KG1 (cell line): ENCODE data around the gene NANOS2.
"Not testable (repeated sequence)": the region's sequence is repeated elsewhere in the genome, so short reads cannot be mapped to it uniquely, and the experiment has no call there.

Experiments used
- DNase-seq: peaks from one replicate; lab custom pipeline; 2025; lab: John Stamatoyannopoulos, UW

NANOS2 gene

DNA sequence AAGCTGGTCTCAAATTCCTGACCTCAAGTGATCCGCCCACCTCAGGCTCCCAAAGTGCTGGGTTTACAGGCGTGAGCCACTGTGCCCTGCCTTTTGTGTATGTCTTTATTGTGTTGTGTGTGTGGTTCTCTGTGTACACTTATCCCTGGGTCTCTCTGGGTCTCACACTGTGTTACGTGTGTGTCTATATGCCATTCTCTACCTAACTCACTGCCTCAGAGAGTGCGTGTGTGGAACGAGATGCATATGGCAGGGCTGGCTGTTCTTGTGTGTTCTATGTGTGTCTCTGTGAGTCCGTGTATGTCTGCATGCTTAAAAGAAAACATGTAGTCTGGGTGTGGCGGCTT lies 40.0 kb downstream of the NANOS2 start:
- DNase-seq = no peak

DNA sequence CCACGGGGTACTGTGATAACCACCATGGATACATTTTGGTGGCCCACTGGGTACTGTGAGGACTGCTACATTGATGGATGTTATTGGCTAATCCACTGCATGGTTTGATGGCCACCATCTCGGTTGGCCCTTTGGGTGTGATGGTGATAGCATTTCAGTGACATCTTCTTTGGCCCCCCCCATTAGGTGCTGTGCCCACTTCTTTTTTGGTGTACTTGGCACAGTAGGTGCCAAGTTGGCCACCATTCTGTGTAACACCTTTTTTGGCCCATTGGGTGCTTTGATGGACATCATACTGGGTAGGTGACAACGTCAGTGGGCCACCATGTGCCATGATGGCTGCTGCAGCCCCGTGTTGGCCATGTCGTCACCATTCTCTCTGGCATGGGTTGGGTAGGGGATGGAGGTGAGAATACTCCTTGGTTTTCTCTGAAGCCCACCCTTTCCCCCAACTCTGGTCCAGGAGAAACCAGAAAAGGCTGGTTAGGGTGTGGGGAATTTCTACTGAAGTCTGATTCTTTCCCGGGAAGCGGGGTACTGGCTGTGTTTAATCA lies 41.3 kb downstream of the NANOS2 start:
- no peak for DNase-seq

DNA sequence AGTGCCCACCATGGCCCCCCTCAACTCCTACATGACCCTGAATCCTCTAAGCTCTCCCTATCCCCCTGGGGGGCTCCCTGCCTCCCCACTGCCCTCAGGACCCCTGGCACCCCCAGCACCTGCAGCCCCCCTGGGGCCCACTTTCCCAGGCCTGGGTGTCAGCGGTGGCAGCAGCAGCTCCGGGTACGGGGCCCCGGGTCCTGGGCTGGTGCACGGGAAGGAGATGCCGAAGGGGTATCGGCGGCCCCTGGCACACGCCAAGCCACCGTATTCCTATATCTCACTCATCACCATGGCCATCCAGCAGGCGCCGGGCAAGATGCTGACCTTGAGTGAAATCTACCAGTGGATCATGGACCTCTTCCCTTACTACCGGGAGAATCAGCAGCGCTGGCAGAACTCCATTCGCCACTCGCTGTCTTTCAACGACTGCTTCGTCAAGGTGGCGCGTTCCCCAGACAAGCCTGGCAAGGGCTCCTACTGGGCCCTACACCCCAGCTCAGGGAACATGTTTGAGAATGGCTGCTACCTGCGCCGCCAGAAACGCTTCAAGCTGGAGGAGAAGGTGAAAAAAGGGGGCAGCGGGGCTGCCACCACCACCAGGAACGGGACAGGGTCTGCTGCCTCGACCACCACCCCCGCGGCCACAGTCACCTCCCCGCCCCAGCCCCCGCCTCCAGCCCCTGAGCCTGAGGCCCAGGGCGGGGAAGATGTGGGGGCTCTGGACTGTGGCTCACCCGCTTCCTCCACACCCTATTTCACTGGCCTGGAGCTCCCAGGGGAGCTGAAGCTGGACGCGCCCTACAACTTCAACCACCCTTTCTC lies 42.3 kb downstream of the NANOS2 start:
- DNase-seq = no peak

GRCh38 chr19:45870798-45871197 lies 43.8 kb downstream of the NANOS2 start:
- no peak for DNase-seq

DNA sequence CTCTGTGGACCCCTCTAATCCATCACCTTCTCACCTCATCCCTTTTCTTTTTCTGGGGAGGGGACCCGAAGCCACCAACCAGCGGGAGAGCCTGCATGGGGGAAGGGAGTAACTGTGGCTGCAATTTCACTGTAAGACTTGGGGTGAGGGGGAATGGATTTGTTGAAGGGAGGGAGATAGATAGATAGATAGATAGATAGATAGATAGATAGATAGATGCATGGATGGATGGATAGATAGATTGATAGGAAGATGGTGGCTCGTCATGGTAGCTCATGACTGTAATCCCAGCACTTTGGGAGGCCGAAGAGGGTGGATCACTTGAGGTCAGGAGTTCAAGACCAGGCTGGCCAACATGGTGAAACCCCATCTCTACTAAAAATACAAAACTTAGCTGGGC lies 47.3 kb downstream of the NANOS2 start:
- DNase-seq = not testable (repeated sequence)

- no peak for DNase-seq
Observed at GRCh38 chr19:45866400-45867176, 48.0 kb downstream of the NANOS2 start.

- no peak for DNase-seq
Observed at GRCh38 chr19:45865269-45865948, 49.2 kb downstream of the NANOS2 start.

GRCh38 chr19:45864629-45865082 lies 49.9 kb downstream of the NANOS2 start:
- DNase-seq = no peak

- DNase-seq = no peak
Observed at GRCh38 chr19:45863840-45864628, 50.5 kb downstream of the NANOS2 start, which contains the start of gene FOXA3. Gene FOXA3, plus strand, starts transcription at chr19:45864326. Its CDS starts 131 bp downstream, at chr19:45864457.

DNA sequence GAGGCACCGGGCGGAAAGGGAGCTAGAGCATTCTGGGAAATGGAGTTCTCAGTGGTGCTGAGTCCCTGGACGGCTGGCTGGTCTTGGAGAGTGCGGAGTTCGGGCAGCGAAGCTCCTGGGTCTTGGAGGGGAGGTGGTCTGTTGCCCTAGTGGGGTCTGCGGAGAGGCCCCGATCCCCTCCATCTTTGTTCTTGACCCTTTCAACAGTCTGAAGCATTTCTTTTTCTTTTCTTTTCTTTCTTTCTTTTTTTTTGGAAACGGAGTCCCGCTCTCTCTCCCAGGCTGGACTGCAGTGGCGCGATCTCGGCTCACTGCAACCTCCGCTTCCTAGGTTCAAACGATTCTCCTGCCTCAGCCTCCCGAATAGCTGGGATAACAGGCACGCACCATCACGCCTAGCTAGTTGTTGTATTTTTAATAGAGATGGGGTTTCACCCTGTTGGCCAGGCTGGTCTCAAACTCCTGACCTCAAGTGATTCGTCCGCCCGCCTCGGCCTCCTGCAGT lies 51.2 kb downstream of the NANOS2 start:
- DNase-seq = no peak
